Stomach smooth muscle (tissue), 2 donors: Measurements from ENCODE around the gene SLC9A8.

Experiments
- H3K27ac ChIP-seq: one replicate; pipeline ENCODE4 v1.7.0; 2013; ENCODE audit warnings: mild to moderate bottlenecking, low read length, inconsistent platforms
- H3K27me3 ChIP-seq, 2 donors: one replicate each; pipeline ENCODE4 v1.7.0; 2013; ENCODE audit warnings: low read length in 2 of 2; ENCODE audit not compliant: insufficient read depth in 2 of 2, control insufficient read depth in 1 of 2
- H3K36me3 ChIP-seq, 2 donors: one replicate each; pipeline ENCODE4 v1.7.0; 2013; ENCODE audit warnings: low read length in 2 of 2; ENCODE audit not compliant: control insufficient read depth in 2 of 2, insufficient read depth in 2 of 2
- H3K4me1 ChIP-seq: one replicate; pipeline ENCODE4 v1.7.0; 2013; ENCODE audit warnings: low read length; ENCODE audit not compliant: control insufficient read depth, insufficient read depth
- H3K4me3 ChIP-seq, 2 donors: one replicate each; pipeline ENCODE4 v1.7.0; 2013; ENCODE audit warnings: low read length in 2 of 2
- H3K9ac ChIP-seq, 2 donors: one replicate each; pipeline ENCODE4 v1.7.0; 2013; ENCODE audit warnings: low read length in 2 of 2, mild to moderate bottlenecking in 1 of 2
- H3K9me3 ChIP-seq, 2 donors: one replicate each; pipeline ENCODE4 v1.7.0; 2013; ENCODE audit warnings: low read length in 2 of 2; ENCODE audit not compliant: control insufficient read depth in 2 of 2
- donor health status: healthy.
- donor health status: Pancreatic carcinoma.

Gene SLC9A8

DNA sequence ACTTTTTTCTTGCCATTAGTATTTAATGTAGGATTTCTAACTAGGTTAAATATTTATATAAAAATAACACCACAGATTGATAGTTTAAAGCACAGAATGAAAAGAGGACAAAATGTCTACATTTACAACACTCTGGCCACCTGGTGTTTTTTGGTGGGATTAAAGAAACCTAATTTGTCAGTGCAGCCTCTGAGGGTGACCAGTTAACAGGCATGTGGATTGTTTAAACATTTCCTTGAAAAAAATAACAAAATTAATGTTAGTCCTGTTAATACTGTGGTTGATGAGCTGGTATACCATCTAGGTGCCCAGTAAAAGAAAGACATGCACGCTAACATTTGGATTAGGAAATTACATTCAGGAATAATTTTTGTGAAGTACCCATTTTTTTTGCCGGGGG is 8.8 kb downstream of the SLC9A8 start:
- Histone ChIP-seq H3K36me3 (peaks cover 18 to 35% of the 10 kb centered on the region in 2 donors), H3K4me1 (peaks cover 3% of the 10 kb centered on the region), H3K9me3 (no peaks in the 10 kb centered on the region)

GRCh38 chr20:49821870-49822331 is 9.3 kb downstream of the SLC9A8 start:
- Histone ChIP-seq H3K27ac (no peak overlapping the region), H3K27me3 (no peaks in the 10 kb centered on the region), H3K9ac (no peak overlapping the region), H3K36me3 (peaks cover 18 to 35% of the 10 kb centered on the region in 2 donors), H3K4me3 (no peak overlapping the region), H3K9me3 (no peaks in the 10 kb centered on the region), H3K4me1 (peaks cover 3% of the 10 kb centered on the region)

More for the DNA sequence above, 8.8 kb downstream of the SLC9A8 start:
- no peak overlapping the region for H3K9ac ChIP-seq
- no peaks in the 10 kb centered on the region for H3K27me3 ChIP-seq
- H3K27ac ChIP-seq, result no peak overlapping the region
- no peak overlapping the region for H3K4me3 ChIP-seq

GRCh38 chr20:49823152-49823847 is 10.7 kb downstream of the SLC9A8 start:
- no peaks in the 10 kb centered on the region for H3K9me3 ChIP-seq
- H3K27ac ChIP-seq, result no peak overlapping the region
- no peaks in the 10 kb centered on the region for H3K27me3 ChIP-seq
- peaks cover 3% of the 10 kb centered on the region for H3K4me1 ChIP-seq
- peaks cover 22 to 35% of the 10 kb centered on the region in 2 donors for H3K36me3 ChIP-seq
- H3K9ac ChIP-seq, result no peak overlapping the region
- H3K4me3 ChIP-seq, result no peak overlapping the region

GRCh38 chr20:49824206-49824605 is 11.6 kb downstream of the SLC9A8 start:
- Histone ChIP-seq H3K9ac (no peak overlapping the region), H3K27ac (no peak overlapping the region), H3K4me3 (no peak overlapping the region), H3K9me3 (no peaks in the 10 kb centered on the region), H3K27me3 (no peaks in the 10 kb centered on the region), H3K36me3 (peaks cover 22 to 30% of the 10 kb centered on the region in 2 donors), H3K4me1 (peaks cover 3% of the 10 kb centered on the region)

GRCh38 chr20:49825521-49826033 is 12.9 kb downstream of the SLC9A8 start:
- Histone ChIP-seq H3K36me3 (peaks cover 21 to 28% of the 10 kb centered on the region in 2 donors), H3K27ac (no peak overlapping the region), H3K27me3 (no peaks in the 10 kb centered on the region), H3K9ac (no peak overlapping the region), H3K9me3 (no peaks in the 10 kb centered on the region), H3K4me1 (peaks cover 3% of the 10 kb centered on the region), H3K4me3 (no peak overlapping the region)

DNA sequence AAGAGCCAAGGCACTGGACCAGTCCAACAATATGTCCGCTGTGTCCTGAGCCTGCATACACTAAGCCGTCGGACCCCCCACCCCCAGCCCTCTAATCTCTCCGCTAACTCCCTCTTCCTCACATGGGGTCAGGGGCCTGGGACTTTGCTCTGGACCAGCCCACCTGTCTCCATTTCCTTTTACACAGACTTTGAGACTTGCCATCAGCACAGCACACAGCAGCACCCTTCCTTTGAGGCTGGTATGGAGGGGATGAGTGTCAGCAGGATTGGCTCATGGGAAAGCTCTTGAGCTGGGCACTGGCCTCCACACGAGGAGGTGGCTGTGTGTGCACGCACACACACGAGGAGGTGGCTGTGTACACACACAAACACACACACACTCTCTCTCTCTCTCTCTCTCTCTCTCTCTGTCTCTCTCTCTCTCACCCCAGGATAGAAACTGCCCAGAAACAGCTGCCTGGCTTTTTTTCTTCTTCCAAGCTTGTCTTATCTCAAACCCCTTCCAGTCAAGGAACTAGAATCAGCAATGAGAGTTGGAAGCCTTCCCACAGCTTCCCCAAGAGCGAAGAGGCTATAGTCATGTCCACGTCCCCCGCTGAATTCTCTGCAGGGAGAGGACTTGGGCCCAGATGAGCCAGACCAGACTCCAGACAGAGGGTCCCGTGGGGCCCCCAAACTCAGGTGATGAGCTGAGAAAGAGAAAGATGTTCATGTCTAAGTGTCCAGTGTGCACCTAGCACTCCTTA is 18.6 kb downstream of the SLC9A8 start:
- H3K36me3 ChIP-seq, result peaks cover 0 to 23% of the 10 kb centered on the region in 2 donors
- no peak overlapping the region for H3K9ac ChIP-seq
- H3K4me3 ChIP-seq, result no peak overlapping the region
- H3K4me1 ChIP-seq, result no peaks in the 10 kb centered on the region
- H3K27ac ChIP-seq, result no peak overlapping the region
- H3K27me3 ChIP-seq, result no peaks in the 10 kb centered on the region
- H3K9me3 ChIP-seq, result no peaks in the 10 kb centered on the region

DNA sequence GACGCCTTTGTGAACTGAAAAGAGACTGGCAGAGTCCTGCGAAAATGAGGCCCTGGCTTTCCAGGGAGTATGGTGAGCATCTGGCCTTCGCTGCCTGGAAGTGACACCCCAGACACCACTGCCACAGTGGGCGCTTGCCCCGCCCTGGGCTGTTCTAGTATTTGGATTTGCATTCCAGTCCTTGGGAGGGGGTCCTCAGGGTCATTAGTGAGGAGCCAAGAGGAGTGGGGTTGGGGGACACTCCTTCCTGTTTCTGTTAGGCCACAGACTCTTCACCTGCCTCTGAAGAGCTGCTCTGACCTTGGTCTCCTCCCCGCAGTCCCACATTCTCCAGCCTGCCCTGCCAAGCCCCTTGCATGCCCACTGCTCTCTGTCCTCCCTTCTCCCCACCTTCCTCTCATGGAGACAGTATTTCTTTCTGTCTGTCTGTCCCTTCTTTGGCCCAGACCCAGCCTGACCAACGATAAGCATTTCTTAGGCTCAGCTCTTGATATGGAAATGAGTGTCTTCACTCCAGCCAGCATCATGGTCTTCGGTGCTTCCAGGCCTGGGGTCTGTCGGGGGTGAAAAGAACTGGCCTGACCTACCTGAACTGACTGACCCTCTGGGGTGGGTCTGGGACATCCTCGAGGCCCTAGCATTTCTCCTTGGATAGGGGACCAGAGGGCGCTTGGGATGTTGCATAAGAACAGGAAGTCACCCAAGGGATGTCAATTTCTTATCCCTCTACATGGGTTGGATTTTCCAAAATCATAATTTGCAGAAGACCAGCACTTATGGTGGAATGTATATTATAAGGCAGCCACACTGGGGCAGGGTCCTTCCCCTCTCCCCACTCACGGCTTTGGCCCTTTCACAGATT is 19.4 kb downstream of the SLC9A8 start:
- no peak overlapping the region for H3K9ac ChIP-seq
- H3K4me3 ChIP-seq, result no peak overlapping the region
- H3K36me3 ChIP-seq, result peaks cover 0 to 23% of the 10 kb centered on the region in 2 donors
- no peaks in the 10 kb centered on the region for H3K27me3 ChIP-seq
- no peak overlapping the region for H3K27ac ChIP-seq
- H3K4me1 ChIP-seq, result no peaks in the 10 kb centered on the region
- H3K9me3 ChIP-seq, result no peaks in the 10 kb centered on the region

DNA sequence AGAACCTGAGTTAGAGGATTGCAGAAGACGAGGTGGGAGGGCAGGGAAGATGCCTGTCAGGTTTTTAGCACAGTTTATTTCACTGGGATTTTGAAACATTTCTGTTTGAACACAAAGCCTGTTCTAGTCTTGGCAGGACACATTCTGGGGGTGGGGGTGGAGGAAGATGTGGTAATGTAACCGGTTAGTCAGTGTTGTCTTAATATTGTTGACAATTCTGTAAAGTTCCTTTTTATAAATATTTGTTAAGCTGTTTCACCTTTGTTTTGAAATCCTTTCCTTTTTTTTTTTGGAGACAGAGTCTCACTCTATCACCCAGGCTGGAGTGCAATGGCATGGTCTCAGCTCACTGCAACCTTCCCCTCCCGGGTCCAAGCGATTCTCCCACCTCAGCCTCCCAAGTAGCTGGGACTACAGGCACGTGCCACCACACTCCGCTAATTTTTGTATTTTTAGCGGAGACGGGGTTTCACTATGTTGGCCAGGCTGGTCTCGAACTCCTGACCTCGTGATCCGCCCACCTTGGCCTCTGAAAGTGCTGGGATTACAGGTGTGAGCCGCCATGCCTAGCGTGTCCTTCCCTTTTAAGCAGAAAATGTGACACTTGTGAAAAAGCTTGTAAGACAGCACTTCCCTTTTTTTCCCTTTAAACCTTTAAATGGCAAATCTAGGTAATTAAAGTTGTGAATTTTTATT is 20.2 kb downstream of the SLC9A8 start:
- Histone ChIP-seq H3K9me3 (no peaks in the 10 kb centered on the region), H3K27ac (no peak overlapping the region), H3K4me1 (no peaks in the 10 kb centered on the region), H3K27me3 (no peaks in the 10 kb centered on the region), H3K4me3 (no peak overlapping the region), H3K9ac (no peak overlapping the region), H3K36me3 (peaks cover 0 to 19% of the 10 kb centered on the region in 2 donors)

DNA sequence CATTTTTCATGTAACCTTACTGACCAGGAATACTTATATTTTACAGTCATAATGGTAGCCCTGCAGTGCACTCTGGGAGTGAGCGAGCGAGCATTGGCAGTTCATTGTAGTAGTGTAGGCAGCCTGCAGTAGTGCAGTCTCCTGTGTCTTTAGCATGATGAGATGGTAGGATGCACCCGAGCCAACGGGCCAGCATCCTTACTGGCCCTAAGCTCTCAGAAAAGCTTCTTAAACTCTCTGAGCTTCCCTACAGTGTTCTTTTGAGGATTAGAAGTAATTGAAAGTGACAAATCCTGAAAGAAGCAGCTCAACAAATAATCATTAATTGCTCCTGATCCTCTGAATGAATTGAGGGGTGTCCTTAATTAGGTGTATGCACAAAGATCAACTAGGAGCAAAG is 20.9 kb downstream of the SLC9A8 start:
- no peaks in the 10 kb centered on the region for H3K9me3 ChIP-seq
- H3K36me3 ChIP-seq, result peaks cover 0 to 19% of the 10 kb centered on the region in 2 donors
- no peak overlapping the region for H3K9ac ChIP-seq
- no peak overlapping the region for H3K4me3 ChIP-seq
- H3K27ac ChIP-seq, result no peak overlapping the region
- no peaks in the 10 kb centered on the region for H3K4me1 ChIP-seq
- H3K27me3 ChIP-seq, result no peaks in the 10 kb centered on the region

GRCh38 chr20:49835031-49835430 is 22.4 kb downstream of the SLC9A8 start:
- Histone ChIP-seq H3K9ac (no peak overlapping the region), H3K36me3 (peaks cover 0 to 14% of the 10 kb centered on the region in 2 donors)

More at GRCh38 chr20:49835031-49835430, 22.4 kb downstream of the SLC9A8 start:
- Histone ChIP-seq H3K9me3 (no peaks in the 10 kb centered on the region), H3K27ac (no peak overlapping the region), H3K4me3 (no peak overlapping the region), H3K4me1 (no peaks in the 10 kb centered on the region), H3K27me3 (no peaks in the 10 kb centered on the region)
